HG03469 (cell line): ENCODE results near the gene TMED1.

ENCODE experiments used
- ATAC-seq: cut with Tn5 transposase; IDR thresholded peaks from one replicate; pipeline ENCODE4 v1.9.1; 2021; ENCODE audit warnings: mild to moderate bottlenecking, moderate library complexity, moderate number of reproducible peaks; ENCODE audit not compliant: unreplicated experiment

Gene TMED1

DNA sequence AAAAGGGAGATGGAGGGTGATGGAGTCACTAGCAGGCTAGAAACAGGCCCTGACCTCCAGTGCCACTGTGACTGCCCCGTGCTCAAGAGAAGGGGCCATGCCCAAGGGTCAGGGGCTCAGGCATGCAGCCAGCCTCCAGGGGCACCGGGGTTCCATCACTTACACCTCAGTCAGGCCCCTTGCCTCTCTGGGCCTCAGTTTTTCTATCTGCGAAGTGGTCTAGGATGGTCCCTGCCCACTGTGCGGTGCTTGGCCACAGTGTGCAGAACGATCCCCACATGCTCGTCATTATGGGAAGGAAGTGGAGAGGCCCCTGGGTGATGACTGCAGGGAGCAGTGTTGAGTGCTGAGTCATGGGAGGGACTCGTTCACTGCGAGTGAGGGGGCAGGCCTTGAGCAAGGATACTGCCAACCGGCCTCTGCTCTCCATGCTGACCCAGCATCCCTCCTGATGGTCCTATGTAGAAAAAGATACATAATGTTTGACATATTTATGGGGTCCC lies 23.1 kb downstream of the TMED1 start:
- no peak for ATAC-seq

DNA sequence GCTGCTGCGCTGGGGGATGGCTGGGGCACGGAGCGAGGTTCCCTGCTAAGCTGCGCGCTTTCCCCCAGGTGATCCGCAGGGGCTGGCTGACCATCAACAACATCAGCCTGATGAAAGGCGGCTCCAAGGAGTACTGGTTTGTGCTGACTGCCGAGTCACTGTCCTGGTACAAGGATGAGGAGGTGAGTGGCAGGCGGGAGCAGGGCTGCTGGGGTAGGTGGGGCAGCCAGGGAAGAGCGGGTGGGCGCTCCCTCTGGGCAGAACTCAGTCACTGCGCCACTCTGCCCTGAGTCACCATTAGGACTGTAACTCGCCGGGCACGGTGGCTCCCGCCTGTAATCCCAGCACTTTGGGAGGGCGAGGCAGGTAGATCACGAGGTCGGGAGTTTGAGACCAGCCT lies 23.8 kb downstream of the TMED1 start:
- ATAC-seq, result no peak

DNA sequence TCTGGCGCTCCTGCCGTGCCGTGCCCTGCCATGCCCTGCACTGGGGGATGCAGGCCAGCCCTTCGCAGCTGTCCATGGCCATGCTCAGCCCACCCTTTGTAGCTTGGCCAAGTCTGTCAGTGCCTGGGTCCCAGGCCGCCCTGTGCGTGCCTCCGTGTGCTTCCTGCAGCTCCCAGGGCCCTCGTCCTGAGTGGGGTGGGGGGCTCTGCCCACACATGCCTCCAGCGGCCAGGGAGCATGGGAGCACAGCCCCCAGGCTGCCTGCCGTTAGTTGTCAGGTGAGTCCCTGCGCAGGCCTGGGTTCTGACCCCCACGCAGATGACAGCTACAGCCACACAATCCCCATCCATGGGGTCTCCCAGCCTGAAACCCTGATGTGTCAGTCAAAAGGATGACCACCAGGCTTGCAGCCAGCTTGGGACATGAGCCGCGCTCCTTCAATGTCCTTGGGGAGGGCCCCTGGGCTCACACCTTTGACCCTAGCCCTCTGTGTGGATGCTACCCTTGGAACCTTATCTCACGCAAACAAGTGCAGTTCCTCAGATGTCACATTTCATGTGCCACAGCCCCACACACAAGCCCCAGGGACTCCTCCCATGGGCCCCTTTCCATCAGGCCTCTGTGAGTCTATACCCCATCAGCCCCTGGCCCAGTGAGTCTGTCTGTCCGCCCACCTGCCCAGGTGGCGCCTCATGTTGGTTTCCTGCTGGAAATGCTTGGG lies 24.5 kb downstream of the TMED1 start:
- ATAC-seq, result no peak

GRCh38 chr19:10809651-10810285 lies 26.2 kb downstream of the TMED1 start:
- no peak for ATAC-seq

DNA sequence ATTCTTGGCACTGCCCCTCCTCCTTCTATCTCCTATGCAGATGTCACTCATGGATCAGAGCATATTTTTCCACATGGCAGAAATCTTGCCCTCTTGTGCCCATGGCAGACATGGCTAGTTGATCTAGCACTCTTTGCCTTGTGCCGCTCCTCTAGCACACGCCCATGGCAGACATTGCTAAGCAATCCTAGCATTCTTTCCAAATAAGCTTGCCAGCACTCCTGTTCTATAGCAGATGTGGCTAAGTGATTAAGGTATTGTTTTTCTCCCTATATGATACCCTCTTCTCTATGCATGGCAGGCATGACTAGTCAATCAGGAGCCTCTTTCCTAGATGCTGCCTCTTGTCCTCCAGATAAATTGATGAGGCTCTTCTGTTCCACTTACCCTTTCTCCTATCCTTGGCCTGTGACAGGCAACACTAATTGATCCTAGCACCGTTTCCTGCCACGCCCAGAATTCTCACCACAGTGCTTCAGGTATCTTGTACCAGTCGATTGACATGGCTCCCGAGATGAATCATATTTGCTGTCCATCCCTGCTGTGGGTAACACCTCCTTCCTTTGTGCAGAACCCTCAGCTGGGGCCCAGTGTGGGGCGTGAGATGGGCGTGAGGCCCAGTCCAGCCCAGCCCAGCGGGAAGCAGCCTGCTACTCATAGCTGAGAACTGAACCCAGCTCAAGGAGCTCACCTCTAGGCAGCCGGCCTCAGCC lies 26.9 kb downstream of the TMED1 start:
- ATAC-seq, result no peak

DNA sequence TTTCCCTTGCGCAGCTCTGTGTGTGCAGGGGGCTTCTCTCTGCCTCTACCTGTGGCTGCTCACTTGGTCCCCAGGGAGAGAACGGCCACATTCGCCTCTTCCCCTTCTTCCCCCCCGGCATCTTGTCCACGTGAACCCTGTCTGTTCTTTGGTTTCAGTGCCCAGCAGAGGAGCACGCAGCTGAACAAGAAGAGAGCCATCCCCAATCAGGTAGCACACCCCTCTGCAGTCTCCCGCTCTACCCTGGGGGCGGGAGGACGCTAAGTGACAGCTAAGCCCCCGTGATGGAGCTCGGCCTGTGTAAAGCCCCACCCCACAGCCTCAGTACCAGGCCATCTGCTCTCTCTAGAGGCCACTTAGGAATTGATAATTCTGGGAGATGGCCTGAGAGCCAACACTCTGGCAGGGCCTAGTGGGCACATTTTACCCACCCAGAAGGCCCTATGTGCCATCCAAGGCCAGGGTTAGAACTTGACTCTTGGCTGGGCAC lies 30.2 kb downstream of the TMED1 start:
- ATAC-seq, result no peak

DNA sequence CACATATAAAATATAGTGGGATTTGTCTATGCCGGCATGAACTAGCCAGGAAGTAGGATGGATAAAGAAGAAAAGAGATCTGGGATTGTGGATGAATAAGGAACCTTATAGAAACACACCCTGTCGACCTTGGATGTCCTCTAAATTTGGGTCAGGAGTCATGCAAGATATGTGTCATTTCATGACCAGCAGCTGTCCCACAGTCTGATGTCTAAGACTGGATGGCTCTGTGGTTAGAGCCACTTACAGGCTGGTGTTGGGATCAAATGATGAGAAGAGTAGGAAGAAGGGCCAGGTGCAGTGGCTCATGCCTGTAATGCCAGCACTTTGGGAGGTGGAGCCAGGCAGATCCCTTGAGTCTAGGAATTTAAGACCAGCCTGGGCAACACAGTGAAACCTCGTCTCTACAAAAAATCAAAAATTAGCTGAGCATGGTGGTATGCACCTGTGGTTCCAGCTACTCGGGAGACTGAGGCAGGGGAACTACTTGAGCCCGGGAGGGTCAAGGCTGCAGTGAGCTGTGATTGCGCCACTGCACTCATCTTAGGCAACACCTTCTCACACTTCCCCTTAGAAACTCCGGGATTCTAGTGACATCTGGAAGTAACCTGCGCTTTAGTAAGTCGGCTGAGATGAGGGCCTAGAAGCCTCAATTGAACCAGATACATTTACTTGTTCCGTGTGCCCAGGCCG lies 30.8 kb downstream of the TMED1 start:
- no peak for ATAC-seq

DNA sequence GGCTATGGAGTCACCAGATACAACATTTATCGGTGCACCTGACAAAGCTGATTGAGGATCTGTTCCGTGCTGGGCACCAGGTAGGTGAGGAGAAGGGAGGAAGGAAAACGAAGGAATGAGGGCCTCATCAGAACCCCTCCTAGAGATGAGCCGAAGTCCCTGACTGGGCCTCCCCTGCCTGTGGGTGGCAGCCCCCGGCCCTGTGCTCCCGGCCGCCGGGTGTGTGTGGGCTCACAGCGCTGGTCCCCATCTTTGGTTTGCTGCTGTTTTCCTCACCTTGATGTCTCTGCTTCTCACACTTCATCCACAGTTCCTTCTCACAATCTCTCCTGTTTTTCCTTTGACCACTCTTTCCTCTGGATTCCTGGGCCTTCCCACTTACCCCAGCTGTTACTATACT lies 32.8 kb downstream of the TMED1 start:
- ATAC-seq, result no peak

DNA sequence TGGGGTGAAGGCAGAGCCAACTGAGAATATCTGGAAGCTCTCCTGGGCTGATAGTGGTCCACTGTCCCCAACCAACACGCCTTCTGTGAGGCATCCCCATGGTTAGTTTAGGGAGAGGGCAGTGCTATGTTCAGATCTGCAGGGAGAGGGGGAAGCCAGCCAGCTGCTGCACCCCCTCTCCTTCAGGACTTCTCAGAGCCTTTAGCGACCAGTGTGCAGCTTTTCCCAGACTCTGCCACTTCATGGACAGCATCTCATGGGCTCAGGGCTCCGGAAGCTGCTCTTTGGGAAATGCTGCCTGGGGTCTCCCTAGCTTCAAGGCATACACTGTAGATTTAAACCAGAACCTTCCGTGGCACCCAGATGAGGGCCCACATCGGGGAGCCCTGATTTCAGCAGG lies 33.5 kb downstream of the TMED1 start:
- no peak for ATAC-seq

DNA sequence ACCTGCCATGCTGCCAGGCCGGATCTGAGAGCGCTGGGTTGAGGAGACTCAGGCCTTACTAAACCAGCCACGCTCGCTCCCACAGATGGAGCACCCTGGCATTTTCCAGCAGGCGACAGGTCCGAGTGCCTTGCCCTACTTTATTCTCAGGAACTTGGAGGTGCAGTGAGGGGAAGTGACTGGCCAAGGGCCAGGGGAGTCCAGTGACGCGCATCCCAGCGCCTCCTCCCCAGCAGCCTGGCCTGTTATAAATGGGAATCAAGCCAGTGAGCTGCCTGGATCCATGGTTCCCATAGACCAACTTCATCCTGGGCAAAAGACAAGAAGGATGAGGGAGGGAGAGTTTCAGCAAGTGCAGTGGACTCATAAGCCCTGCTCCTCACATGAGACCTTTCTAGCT lies 35.5 kb downstream of the TMED1 start:
- ATAC-seq, result no peak

GRCh38 chr19:10797541-10798256 lies 38.3 kb downstream of the TMED1 start:
- ATAC-seq, result no peak

DNA sequence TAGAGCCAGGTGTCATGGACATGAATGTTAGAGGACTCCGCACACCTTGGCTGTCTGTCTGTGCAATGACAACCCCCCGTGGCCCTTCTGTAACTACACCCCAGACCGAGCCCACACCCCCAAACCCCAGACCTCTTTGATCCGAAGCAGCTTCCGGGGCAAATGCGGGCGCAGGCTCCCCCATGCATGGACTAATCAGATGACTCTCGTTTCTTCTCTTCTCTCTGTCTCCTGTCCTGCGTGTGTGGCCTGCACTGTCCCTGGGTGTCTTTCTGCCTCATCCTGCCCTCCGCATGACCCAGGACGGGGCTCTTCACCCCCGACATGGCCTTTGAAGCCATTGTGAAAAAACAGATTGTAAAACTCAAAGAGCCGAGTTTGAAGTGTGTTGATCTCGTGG lies 38.9 kb downstream of the TMED1 start:
- no peak for ATAC-seq

GRCh38 chr19:10796653-10797052 lies 39.4 kb downstream of the TMED1 start:
- no peak for ATAC-seq

DNA sequence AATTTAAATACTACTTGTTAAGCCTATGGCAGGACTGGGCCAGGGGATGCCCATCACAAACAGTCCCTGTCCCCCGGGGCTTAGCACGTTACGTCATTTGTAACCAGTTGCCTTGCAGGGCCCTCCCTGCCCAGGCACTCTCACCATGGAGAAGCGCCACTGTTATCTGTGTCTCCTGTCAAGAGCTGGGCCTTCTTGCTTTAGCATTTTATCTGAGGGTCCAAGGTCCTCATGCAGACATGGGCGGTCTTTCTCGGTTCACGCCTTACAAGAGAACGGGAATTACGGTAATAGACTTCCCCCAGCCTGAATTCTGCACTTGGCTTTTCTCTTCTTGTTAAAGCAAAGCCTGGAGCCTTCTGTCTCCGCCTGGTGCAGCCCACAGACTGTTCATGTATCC lies 46.1 kb downstream of the TMED1 start:
- ATAC-seq, result no peak

GRCh38 chr19:10788146-10788545 lies 47.9 kb downstream of the TMED1 start:
- ATAC-seq, result no peak

DNA sequence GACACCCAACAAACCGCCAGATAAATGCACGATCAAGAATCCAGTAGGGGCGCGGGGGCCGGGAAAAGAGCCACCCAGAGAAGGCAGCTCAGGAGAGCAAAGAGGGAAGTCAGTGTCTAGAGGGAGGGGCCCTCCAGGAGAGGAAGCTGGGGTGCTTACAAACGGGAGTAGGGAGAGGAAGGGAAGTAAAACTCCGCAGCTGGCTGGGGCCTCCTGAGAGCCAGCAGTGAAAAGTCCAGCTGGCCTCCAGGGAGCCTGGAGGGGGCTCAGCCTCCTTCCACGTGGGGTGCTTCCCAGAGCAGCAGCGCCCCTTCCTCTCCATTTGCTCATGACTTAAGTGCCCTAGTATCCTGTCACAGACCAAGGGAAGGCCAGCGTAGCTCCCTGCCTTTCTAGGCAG lies 51.8 kb downstream of the TMED1 start:
- no peak for ATAC-seq

DNA sequence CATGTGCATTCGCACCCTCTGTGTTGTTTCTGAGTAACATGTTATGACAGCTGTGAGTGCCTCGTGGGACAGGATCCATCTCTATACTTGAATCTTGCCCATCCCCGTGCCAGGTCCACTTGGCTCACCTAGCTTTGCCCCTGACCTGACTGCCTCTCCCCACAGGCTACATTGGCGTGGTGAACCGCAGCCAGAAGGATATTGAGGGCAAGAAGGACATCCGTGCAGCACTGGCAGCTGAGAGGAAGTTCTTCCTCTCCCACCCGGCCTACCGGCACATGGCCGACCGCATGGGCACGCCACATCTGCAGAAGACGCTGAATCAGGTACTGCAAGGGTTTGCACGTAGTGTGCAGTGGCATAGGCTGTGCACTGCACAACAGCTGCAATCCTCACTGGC lies 53.2 kb downstream of the TMED1 start:
- no peak for ATAC-seq
